HG03108 (cell line): ENCODE results near the gene SOX30.

Experiments used
- ATAC-seq: cut with Tn5 transposase; IDR thresholded peaks from one replicate; pipeline ENCODE4 v1.9.1; 2021; ENCODE audit warnings: moderate library complexity; ENCODE audit not compliant: unreplicated experiment

The SOX30 gene

DNA sequence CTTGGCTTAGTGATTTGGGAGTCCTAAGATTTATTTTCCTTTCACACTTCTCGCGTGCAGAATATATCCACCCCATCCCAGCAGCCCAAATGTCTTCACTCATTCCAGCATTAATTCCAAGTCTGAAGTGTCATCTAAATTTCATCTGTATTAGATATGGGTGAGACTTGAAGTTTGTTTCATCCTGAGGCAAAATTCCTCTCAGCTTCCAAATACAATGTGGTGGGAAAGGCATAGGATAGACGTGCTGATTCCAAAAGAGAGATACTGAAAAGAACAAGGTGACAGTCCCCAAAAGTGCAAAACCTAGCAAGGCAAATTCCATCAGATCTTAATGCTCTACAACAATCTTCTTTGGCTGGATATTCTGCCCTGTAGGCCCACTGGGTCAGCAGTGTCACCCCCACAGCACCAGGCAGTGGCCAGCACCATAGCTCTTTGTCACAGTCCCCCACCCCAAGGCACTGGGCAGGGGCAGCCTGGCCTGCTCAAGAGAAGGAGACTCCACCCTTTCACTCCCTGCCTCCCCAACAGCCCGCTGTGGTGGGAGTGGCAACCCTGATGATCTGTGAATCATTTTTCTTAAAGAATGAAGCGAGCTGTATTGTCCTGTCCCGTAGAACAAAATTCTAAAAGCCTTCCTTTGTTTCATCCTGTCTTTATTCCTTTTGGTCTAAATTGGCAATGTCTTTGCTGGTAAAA lies 74.0 kb downstream of the SOX30 start:
- ATAC-seq: no peak

DNA sequence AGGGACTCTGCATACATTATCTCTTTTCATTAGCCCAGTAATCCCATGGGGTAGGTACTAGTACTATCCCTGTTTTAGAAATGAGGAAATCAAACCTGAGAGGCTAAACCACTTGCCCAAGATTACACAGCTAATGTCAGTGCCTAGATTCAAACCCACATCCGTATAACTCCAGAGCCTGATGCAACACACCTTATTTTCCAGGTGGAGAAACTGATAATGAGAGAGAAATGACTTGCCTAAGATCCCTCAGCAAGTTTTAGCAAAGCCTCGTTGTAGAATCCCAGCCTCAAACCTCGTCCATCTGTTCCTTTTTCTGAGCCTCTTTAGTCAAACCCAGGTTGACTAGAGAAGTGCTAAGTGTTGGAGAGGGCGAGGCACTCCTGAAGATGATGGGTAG lies 75.6 kb downstream of the SOX30 start:
- ATAC-seq: no peak
